IMR-90 (cell line): ENCODE results near the gene UNC119. TPM values are rescaled to one million over a fixed set of nuclear protein-coding genes. Genes with fewer than 3 reads are reported as not detected.

Source experiments
- ATAC-seq: fragments of 200-7000 bp; cut with Tn5 transposase; 2 replicates; pipeline ENCODE4 v1.9.1; 2020; ENCODE audit warnings: low read depth, mild to moderate bottlenecking, moderate library complexity
- BruUV-seq: library from RNA; stranded (reverse); fragments of 400-500 nt; replicated peaks from 2 replicates; lab custom pipeline; 2021; lab: Mats Ljungman, UMichigan
- CTCF ChIA-PET: fragments of 300-600 bp; formaldehyde crosslinking; extraction: SDS; loops from one replicate; lab custom pipeline; 2021; ENCODE audit warnings: antibody characterized with exemption; lab: Yijun Ruan, JAX
- POLR2A ChIA-PET: fragments of 300-600 bp; sonication (Branson Sonifier 250); formaldehyde crosslinking; loops from one replicate; lab custom pipeline; 2022; ENCODE audit warnings: antibody characterized with exemption; ENCODE audit not compliant: unreplicated experiment; lab: Charles Lee
- DNase-seq: peaks from one replicate; pipeline ENCODE4 v3.0.0; 2013
- H2AFZ ChIP-seq: replicated peaks from 2 replicates; pipeline ENCODE3; 2013; ENCODE audit warnings: low read length, mild to moderate bottlenecking; ENCODE audit not compliant: poor library complexity
- H2AK5ac ChIP-seq: 2 replicates; pipeline ENCODE4 v1.6.1; 2013; ENCODE audit warnings: low read depth, low read length, inconsistent platforms
- H2AK9ac ChIP-seq: replicated peaks from 2 replicates; pipeline ENCODE3; 2013; ENCODE audit warnings: mild to moderate bottlenecking, low read depth, low read length, moderate library complexity; ENCODE audit not compliant: poor library complexity
- H2BK120ac ChIP-seq: 2 replicates; pipeline ENCODE4 v1.6.1; 2013; ENCODE audit warnings: low read depth, low read length, inconsistent platforms
- H2BK15ac ChIP-seq: 3 replicates; pipeline ENCODE4 v1.6.1; 2013; ENCODE audit warnings: low read depth, low read length, inconsistent platforms
- H2BK20ac ChIP-seq: 2 replicates; pipeline ENCODE4 v1.6.1; 2013; ENCODE audit warnings: low read depth, mild to moderate bottlenecking, inconsistent platforms, low read length, moderate library complexity
- H2BK5ac ChIP-seq: 2 replicates; pipeline ENCODE4 v1.6.1; 2013; ENCODE audit warnings: mild to moderate bottlenecking, low read depth, low read length, inconsistent platforms; ENCODE audit not compliant: poor library complexity, severe bottlenecking
- H3K14ac ChIP-seq: replicated peaks from 2 replicates; pipeline ENCODE4 v1.6.1; 2013; ENCODE audit warnings: low read depth, low read length, inconsistent platforms
- H3K18ac ChIP-seq: 2 replicates; pipeline ENCODE4 v1.6.1; 2013; ENCODE audit warnings: low read depth, low read length, control low read depth
- H3K23ac ChIP-seq: 2 replicates; pipeline ENCODE4 v1.6.1; 2013; ENCODE audit warnings: low read depth, low read length, inconsistent platforms
- H3K27ac ChIP-seq: 2 replicates; pipeline ENCODE4 v1.5.1; 2013; ENCODE audit warnings: mild to moderate bottlenecking, control low read depth, low read length; ENCODE audit not compliant: insufficient read depth
- H3K27me3 ChIP-seq: 2 replicates; pipeline ENCODE4 v1.6.1; 2013; ENCODE audit warnings: low read length; ENCODE audit not compliant: control insufficient read depth, insufficient read depth
- H3K36me3 ChIP-seq: 2 replicates; pipeline ENCODE4 v1.6.1; 2013; ENCODE audit warnings: low read length, mixed read lengths; ENCODE audit not compliant: control insufficient read depth, insufficient read depth
- H3K4ac ChIP-seq: 2 replicates; pipeline ENCODE4 v1.6.1; 2013; ENCODE audit warnings: low read depth, low read length, inconsistent platforms
- H3K4me1 ChIP-seq: 2 replicates; pipeline ENCODE4 v1.6.1; 2013; ENCODE audit warnings: low read length, mixed read lengths; ENCODE audit not compliant: control insufficient read depth, insufficient read depth
- H3K4me2 ChIP-seq: 2 replicates; pipeline ENCODE4 v1.6.1; 2013; ENCODE audit warnings: low read depth, mild to moderate bottlenecking, control low read depth, low read length, moderate library complexity
- H3K4me3 ChIP-seq: 2 replicates; pipeline ENCODE4 v1.5.1; 2013; ENCODE audit warnings: low read depth, mild to moderate bottlenecking, control low read depth, low read length, moderate library complexity; ENCODE audit not compliant: insufficient read depth
- H3K56ac ChIP-seq: 2 replicates; pipeline ENCODE4 v1.6.1; 2013; ENCODE audit warnings: low read length, inconsistent platforms; ENCODE audit not compliant: insufficient read depth; ENCODE audit errors: extremely low read depth
- H3K79me1 ChIP-seq, 2 experiments: 2 replicates each; pipeline ENCODE4 v1.6.1; 2013; ENCODE audit warnings: low read length in 2 of 2, inconsistent platforms in 1 of 2, low read depth in 1 of 2
- H3K9ac ChIP-seq: 2 replicates; pipeline ENCODE4 v1.6.1; 2013; ENCODE audit warnings: low read depth, low read length, control low read depth
- H3K9me1 ChIP-seq: 2 replicates; pipeline ENCODE4 v1.6.1; 2013; ENCODE audit warnings: low read length, inconsistent platforms; ENCODE audit not compliant: insufficient read depth
- H3K9me3 ChIP-seq: 2 replicates; pipeline ENCODE4 v1.6.1; 2013; ENCODE audit warnings: low read length; ENCODE audit not compliant: control insufficient read depth, insufficient read depth
- H4K20me1 ChIP-seq: 2 replicates; pipeline ENCODE4 v1.6.1; 2013; ENCODE audit warnings: low read length, inconsistent platforms; ENCODE audit not compliant: insufficient read depth
- H4K5ac ChIP-seq: 2 replicates; pipeline ENCODE4 v1.6.1; 2013; ENCODE audit warnings: mild to moderate bottlenecking, low read depth, low read length, control low read depth
- H4K8ac ChIP-seq, 2 experiments: 2 replicates each; pipeline ENCODE4 v1.6.1; 2013; ENCODE audit warnings: low read depth in 2 of 2, low read length in 2 of 2, control low read depth in 1 of 2, inconsistent platforms in 1 of 2
- H4K91ac ChIP-seq: 2 replicates; pipeline ENCODE4 v1.6.1; 2013; ENCODE audit warnings: low read depth, low read length, inconsistent platforms; ENCODE audit not compliant: insufficient read depth
- BHLHE40 ChIP-seq: fragments of 150-350 bp; IDR thresholded peaks from 2 replicates; pipeline ENCODE4 v1.6.1; 2016; ENCODE audit warnings: mild to moderate bottlenecking, low read depth, low read length
- CEBPB ChIP-seq: IDR thresholded peaks from 2 replicates; pipeline ENCODE4 v1.6.1; 2012; ENCODE audit warnings: low read depth, low read length, improper control_type of control experiment
- CTCF ChIP-seq: conservative IDR thresholded peaks from 2 replicates; pipeline ENCODE4 v1.5.1; 2012; ENCODE audit warnings: mild to moderate bottlenecking, low read depth, low read length, improper control_type of control experiment
- ELK1 ChIP-seq: fragments of 150-350 bp; IDR thresholded peaks from 2 replicates; pipeline ENCODE4 v1.6.1; 2016; ENCODE audit warnings: low read depth, mild to moderate bottlenecking, low read length, moderate library complexity, borderline replicate concordance
- MAFK ChIP-seq: IDR thresholded peaks from 2 replicates; pipeline ENCODE4 v1.6.1; 2012; ENCODE audit warnings: low read depth, low read length, improper control_type of control experiment
- MAZ ChIP-seq: IDR thresholded peaks from 2 replicates; pipeline ENCODE4 v1.6.1; 2012; ENCODE audit warnings: low read depth, mild to moderate bottlenecking, low read length, improper control_type of control experiment, moderate library complexity, borderline replicate concordance
- POLR2A ChIP-seq: IDR thresholded peaks from 2 replicates; pipeline ENCODE4 v1.6.1; 2012; ENCODE audit warnings: mild to moderate bottlenecking, low read depth, low read length
- RAD21 ChIP-seq: IDR thresholded peaks from 2 replicates; pipeline ENCODE4 v1.6.1; 2012; ENCODE audit warnings: low read length, improper control_type of control experiment
- RCOR1 ChIP-seq: IDR thresholded peaks from 2 replicates; pipeline ENCODE4 v1.6.1; 2012; ENCODE audit warnings: mild to moderate bottlenecking, low read length, improper control_type of control experiment; ENCODE audit not compliant: insufficient replicate concordance
- RFX5 ChIP-seq: IDR thresholded peaks from 2 replicates; pipeline ENCODE4 v1.8.0; 2012; ENCODE audit warnings: low read depth, mild to moderate bottlenecking, low read length, moderate library complexity
- SMC3 ChIP-seq: fragments of 150-350 bp; IDR thresholded peaks from 2 replicates; pipeline ENCODE4 v1.6.1; 2016; ENCODE audit warnings: low read depth, mild to moderate bottlenecking, antibody characterized with exemption, low read length, moderate library complexity
- USF2 ChIP-seq: fragments of 150-350 bp; IDR thresholded peaks from 2 replicates; pipeline ENCODE4 v1.6.1; 2017; ENCODE audit warnings: mild to moderate bottlenecking, antibody characterized with exemption, low read length, low read depth
- whole genome bisulfite sequencing, 2 experiments: methylation state at CpG; one replicate each; pipeline versions ENCODE4 v1.1.5 to v1.1.7; 2013; ENCODE audit warnings: missing lambda C conversion rate in 2 of 2; ENCODE audit not compliant: insufficient read length in 1 of 2; ENCODE audit errors: extremely low coverage in 2 of 2; 5-methylcytosine and 5-hydroxymethylcytosine counted together
- dilution Hi-C: fragments of 300-500 bp; cut with HindIII; formaldehyde crosslinking; loops from one replicate; pipeline ENCODE4 v1.14.3; 2018; ENCODE audit warnings: low sequenced_read_pairs; ENCODE audit not compliant: unreplicated experiment
- in situ Hi-C: fragments of 300-500 bp; cut with MboI; formaldehyde crosslinking; loops from 3 replicates; pipeline ENCODE4 v1.14.3; 2019; ENCODE audit warnings: low sequenced_read_pairs, inconsistent platforms, mixed read lengths
- intact Hi-C: fragments of 100-400 bp; cut with micrococcal nuclease; formaldehyde crosslinking; loops from 2 replicates; pipeline ENCODE4 v1.10.0; 2022
- polyA plus RNA-seq, 3 experiments: library from polyadenylated mRNA; depleted of rRNA; stranded (reverse); fragments of >200 nt; gene quantifications; 2 replicates each; pipeline ENCODE4 v1.2.3, GENCODE V29; 2012; ENCODE audit warnings: low replicate concordance in 1 of 3
- total RNA-seq: library from RNA; depleted of rRNA; stranded (reverse); fragments of >200 nt; gene quantifications from 2 replicates; pipeline ENCODE4 v1.2.3, GENCODE V29; 2012

The UNC119 gene
- total and polyA plus RNA-seq, 2 of the 4 experiments (the other 2 are of a cell fraction): 22.4 to 57.4 TPM

GRCh38 chr17:28518578-28518977 is 33.8 kb downstream of the UNC119 start:
- Histone ChIP-seq H4K91ac (no peak overlapping the region), H4K8ac (no peak overlapping the region), H3K23ac (no peak overlapping the region), H2BK20ac (no peak overlapping the region), H3K9me3 (no peaks in the 10 kb centered on the region), H3K4ac (no peak overlapping the region), H3K56ac (no peak overlapping the region), H3K4me2 (no peak overlapping the region), H3K18ac (no peak overlapping the region), H3K27ac (no peak overlapping the region), H3K36me3 (no peaks in the 10 kb centered on the region), H4K5ac (no peak overlapping the region), H2AK9ac (no peak overlapping the region), H3K79me1 (no peaks in the 10 kb centered on the region), H3K27me3 (peaks cover 44% of the 10 kb centered on the region), H3K14ac (no peak overlapping the region), H2BK5ac (no peak overlapping the region), H3K4me3 (no peak overlapping the region), H2AK5ac (no peak overlapping the region), H2AFZ (no peak overlapping the region), H3K9ac (no peak overlapping the region), H4K20me1 (no peaks in the 10 kb centered on the region; the same call in 1 of the 2 replicates), H2BK120ac (no peak overlapping the region), H3K9me1 (no peaks in the 10 kb centered on the region), H3K4me1 (no peaks in the 10 kb centered on the region), H2BK15ac (no peak overlapping the region)
- in situ Hi-C loops (no loop called here), intact Hi-C loops (no loop called here), dilution Hi-C loops (no loop called here)
- no CpG with 5 or more reads among the region's 7 CpGs for WGBS, 2 experiments
- POLR2A ChIA-PET: no interaction called here
- TF ChIP-seq ELK1: no peak
- TF ChIP-seq POLR2A: no peak
- TF ChIP-seq MAFK: no peak
- TF ChIP-seq USF2: no peak
- no peak for TF ChIP-seq SMC3
- no peak for TF ChIP-seq RAD21
- no peak for TF ChIP-seq CTCF
- TF ChIP-seq RCOR1: no peak
- no peak for TF ChIP-seq MAZ
- TF ChIP-seq BHLHE40: no peak
- TF ChIP-seq CEBPB: no peak
- TF ChIP-seq RFX5: no peak
- BruUV-seq: no TSS peak
- CTCF ChIA-PET: no interaction called here
- DNase-seq (no peak), ATAC-seq (no peak)
